Kidney tubule cell (primary cell): ENCODE data around the gene RABL2B.
"Not testable (repeated sequence)": the region's sequence is repeated elsewhere in the genome, so short reads cannot be mapped to it uniquely, and the experiment has no call there.

ENCODE experiments used
- DNase-seq: peaks from one replicate; pipeline ENCODE4 v3.0.0-alpha.2; 2018; ENCODE audit warnings: low spot score

RABL2B gene

DNA sequence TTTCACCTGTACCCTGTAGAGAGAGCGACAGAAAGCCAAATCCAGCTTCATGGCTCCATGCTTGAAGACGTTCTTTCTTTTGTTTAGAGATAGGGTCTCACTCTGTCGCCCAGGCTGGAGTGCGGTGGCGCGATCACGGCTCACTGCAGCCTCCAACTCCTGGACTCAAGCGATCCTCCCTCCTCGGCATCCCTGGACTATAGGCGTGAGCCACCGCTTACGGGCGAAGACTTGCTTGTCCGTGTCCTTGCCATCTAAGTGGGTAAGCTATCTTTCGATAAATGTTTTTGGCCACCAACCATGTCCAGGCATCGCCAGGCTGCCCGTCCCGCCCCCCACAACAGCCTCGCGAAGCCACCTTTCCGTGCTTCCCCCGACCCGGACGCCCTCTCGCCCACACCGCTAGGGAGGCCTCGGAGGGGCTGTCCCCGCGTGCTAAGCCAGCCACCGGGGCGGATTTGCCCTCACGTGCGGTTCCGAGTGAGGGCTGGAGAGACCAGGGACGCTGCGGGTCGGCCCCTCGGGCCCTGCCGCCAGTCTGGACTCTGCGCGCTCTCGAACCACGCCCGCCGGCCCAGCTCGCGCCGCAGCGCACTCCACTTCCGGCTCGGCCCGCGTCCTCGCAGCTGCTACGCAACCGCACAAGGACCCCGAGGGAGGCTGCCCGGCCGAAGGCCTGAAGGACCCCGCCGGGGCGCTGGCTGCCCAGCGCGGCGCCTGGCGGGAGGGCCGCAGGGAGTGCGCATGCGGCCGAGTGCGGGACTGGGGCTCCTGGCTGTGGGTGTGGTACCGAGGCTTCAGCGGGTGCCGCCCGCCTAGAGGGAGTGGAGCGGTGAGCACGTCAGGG, at the start of gene RABL2B:
TSS of gene RABL2B (minus strand) at position 604 of the 847 bp plus-strand sequence. CDS start 1,342 bp downstream, outside the sequence.
- DNase-seq: peak; percentile 91

DNA sequence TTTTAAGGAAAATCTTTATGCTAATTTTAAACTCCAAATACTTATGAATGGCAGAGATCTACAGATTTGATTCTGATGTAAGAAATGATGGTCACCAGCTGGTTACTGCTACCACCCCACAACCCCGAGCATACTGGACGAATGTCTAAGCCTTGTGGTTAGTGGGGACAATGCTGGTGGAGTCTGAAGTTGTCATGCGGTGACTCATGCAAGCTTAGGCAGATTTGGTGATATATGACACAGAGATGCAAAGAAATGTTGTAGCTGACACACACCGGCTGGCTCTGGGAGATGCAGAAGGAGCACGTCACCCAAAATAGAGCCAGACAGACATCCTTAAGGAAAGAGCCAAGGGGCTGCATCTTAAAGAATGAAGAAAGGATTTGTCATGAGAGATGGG, 3.5 kb upstream of the RABL2B start:
- not testable (repeated sequence) for DNase-seq

DNA sequence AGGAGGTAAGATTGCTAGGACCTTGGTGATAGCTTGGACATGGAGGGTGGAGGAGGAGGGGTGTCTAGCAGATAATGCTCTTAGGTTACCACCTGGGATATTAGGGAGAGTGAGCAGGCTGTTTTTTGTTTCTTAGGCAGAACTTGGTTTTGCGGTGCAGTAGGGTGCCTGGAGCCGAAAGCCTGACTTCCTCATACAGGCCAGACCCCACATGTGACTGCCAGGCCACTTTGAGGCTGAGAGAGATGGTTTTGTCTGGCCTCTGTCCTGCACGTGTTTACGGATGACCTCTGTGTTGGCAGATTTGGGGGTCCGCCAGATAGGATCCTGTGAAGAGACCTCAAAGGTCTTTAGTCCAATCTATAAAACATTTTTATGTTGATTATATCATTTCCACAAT, 1.9 kb upstream of the RABL2B start:
- DNase-seq: not testable (repeated sequence)

DNA sequence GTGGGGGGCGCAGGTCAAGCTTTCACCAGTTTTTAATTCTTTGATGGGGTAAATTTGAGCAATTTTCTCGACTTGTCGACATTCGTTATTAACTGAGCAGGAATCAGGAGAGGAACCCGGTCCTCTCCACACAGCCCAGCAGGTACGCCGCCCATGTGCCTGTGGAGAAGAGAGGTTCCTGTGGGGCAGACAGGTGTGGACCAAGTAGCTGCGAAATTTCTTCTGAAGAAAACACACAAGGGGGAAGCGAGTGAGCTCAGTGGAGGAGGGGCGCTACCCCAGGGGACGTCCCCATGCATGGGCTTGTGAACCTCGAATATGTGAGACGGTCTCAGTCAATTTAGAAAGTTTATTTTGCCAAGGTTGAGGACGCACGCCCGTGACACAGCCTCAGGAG, 442 bp upstream of the RABL2B start:
- not testable (repeated sequence) for DNase-seq

DNA sequence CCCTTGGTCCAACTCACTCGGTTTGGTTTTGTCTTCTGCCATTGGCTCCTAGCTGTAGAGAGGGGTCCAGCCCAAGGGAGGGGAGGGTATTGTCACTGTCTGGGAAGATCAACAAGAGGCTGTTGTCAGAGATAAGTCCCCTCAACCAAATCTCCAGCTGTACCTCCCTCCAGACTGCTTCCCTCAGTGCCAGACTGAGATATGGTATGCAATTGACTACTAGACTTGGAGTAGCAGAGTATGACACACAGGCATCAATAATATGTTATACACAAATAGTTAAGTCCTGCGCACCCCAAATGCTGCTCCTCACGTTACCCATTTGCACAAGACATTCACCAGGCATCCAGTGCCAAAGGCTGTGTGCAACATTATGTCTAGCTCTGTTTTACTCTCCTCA, 1.2 kb downstream of the RABL2B start:
- not testable (repeated sequence) for DNase-seq

DNA sequence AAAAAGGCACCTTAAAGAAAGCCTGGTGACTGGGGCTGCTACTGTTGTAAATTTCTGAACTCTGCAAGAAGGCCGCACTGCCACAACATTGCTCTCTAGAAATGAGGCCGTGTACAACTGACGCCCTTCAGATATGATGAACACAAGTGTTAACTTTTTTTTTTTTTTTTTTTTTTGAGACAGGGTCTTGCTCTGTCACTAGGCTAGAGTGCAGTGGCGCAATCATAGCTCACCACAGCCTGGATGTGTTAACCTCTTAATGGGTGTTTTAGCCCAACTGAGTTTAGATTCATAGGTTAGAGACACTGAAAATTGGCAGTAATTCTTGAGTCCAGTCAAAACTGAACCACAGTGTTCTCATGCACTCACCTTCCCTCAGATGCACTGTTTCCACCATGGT, 3.2 kb downstream of the RABL2B start:
- not testable (repeated sequence) for DNase-seq

DNA sequence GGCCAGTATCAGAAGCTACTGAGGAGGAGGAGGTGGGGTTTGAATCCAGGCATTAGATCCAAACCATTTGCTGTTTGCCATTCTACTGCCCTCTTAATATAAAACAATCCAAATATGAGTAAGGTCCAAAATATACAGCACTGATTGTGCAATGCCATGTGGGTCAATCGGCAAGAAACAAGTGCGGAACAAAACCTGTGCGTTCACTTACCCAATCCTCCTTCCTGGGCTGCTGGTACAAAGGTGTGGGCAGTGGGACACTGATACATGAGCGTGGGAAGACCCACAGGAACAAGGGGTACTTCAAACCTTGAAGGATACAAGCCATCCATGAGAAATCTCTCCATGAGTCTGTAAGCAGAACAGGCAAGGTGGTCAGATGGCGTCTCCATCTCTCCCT, 5.8 kb downstream of the RABL2B start:
- not testable (repeated sequence) for DNase-seq

DNA sequence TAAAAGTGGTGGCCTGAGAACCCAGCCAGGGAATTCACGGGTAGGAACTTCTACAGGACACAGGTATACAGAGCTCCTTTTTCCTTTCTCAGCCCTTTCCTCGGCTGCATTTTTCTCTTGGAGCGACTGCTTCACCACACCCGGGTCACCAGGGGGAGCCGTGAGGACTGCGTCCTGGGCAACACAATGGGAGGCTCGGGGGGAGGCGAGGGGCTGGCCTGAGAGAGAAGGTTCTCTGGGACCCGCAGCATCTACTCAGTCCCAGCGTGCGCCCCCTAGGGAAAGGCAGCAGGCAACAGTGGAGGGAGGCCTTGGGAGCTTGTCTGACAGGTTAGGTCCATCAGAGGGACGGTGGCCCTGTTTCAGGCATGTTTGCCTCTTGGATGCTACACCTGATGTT, 8.3 kb downstream of the RABL2B start:
- DNase-seq: peak; percentile 43

DNA sequence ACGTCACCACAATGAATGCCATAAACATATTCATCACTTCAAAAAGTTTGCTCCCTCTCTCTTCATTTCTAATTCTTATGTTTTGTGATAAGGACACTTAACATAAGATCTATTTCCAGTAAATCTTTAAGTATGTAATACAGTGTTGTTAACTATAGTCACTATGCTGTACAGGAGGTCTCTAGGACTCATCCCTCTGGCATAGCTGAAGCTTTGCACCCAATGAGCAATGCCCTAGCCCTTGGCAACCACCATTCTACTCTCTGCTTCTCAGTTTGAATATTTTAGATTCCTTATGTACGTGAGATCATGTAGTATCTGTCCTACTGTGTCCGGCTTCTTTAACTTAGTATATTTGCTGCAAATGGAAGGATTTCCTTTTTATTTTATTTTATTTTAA, 19.1 kb downstream of the RABL2B start:
- not testable (repeated sequence) for DNase-seq

DNA sequence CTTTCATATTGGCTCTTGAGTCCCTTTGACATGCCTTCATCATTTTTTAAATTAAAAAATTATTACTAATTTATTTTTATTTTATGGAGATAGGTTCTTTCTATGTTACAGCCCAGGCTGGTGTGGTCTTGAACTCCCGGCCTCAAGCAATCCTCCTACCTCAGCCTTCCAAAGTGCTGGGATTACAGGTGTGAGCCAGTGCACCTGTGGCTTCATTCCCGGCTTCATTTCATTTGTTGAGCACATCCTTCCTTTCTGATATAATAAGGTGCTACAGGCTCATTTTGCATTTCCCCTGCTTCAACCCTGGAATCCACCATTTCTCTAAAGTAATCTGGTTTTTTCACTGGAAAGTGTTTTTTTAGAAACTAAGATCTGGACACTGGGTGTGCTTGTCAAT, 21.6 kb downstream of the RABL2B start:
- not testable (repeated sequence) for DNase-seq

DNA sequence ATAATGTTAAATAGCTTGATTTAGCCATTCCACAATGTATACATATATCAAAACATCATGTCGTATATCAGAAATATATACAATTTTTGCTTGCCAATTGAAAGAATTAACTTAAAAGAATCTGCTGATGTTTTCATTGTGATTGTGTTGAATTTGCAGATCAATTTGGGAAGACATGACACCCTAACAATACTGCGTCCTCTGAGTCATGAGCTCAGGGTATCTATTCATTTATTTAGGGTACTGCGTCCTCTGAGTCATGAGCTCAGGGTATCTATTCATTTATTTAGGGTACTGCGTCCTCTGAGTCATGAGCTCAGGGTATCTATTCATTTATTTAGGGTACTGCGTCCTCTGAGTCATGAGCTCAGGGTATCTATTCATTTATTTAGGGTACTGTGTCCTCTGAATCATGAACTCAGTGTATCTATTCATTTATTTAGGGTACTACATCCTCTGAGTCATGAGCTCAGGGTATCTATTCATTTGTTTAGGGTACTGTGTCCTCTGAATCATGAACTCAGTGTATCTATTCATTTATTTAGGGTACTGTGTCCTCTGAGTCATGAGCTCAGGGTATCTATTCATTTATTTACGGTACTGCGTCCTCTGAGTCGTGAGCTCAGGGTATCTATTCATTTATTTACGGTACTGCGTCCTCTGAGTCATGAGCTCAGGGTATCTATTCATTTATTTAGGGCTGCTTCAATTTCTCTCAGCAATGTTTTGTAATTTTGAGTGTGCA, 23.7 kb downstream of the RABL2B start:
- DNase-seq: peak; percentile 10

DNA sequence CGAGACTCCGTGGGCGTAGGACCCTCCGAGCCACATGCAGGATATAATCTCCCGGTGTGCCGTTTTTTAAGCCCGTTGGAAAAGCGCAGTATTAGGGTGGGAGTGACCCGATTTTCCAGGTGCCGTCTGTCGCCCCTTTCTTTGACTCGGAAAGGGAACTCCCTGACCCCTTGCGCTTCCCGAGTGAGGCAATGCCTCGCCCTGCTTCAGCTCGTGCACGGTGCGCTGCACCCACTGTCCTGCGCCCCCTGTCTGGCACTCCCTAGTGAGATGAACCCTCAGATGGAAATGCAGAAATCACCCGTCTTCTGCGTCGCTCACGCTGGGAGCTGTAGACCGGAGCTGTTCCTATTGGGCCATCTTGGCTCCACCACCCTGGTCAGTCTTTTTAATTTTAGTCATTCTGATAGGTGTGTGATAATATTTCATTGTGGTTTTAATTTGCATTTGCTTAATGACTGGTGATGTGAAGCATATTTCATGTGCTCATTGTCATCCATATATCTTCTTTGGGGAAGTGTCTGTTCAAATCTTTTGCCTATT, 26.4 kb downstream of the RABL2B start:
- DNase-seq: not testable (repeated sequence)

DNA sequence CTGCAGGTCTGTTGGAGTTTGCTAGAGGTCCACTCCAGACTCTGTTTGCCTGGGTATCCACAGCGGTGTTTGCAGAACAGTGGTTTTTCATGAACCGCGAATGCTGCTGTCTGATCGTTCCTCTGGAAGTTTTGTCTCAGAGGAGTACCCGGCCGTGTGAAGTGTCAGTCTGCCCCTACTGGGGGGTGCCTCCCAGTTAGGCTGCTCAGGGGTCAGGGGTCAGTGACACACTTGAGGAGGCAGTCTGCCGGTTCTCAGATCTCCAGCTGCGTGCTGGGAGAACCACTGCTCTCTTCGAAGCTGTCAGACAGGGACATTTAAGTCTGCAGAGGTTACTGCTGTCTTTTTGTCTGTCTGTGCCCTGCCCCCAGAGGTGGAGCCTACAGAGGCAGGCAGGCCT, 27.0 kb downstream of the RABL2B start:
- not testable (repeated sequence) for DNase-seq

DNA sequence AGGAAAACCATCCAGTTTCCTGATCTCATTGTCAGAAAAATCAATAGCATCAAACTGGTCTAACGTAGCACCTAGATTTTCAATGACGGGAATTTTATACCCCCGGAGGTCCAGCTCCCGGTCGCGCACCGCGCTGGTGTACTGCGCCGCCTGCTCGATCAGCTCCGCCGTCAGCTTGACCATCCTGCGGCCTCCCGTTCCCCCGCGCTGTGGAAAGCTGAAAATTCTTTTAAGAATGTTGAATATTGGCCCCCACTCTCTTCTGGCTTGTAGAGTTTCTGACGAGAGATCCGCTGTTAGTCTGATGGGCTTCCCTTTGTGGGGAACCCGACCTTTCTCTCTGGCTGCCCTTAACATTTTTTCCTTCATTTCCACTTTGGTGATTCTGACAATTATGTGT, 28.2 kb downstream of the RABL2B start:
- DNase-seq: not testable (repeated sequence)

DNA sequence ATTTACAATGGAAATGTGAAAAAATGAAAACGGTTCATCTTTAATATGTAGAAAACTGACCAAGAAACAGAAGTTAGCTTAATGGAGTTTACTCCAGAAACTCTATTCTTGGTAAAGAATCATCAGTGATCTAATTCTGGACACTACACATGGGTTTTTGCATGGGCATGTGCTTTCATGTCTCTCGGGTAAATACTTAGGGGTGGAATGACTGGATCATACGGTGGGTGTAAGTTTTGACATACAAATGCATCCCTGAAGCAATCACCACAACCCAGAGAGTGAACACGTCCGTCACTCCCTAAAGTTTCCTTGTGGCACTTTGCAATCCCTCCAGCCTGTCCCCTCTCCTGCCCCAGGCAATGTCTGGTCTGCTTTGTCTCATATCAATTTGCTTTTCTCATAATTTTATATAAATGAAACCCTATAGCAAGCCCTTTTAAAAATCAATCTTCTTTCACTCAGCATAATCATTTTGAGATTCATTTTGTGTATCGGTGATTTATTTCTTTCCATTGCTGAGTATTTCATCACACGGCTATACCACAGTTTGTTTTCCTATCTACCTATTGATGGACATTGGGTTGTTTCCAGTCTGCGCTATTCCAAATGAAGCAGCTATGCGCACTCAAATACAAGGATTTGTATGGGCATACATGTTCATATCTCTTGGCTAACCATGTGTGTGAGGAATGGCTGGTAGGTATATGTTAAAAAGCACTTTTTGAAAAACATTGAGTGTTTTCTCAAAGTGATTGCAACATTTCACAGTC, 33.9 kb downstream of the RABL2B start:
- DNase-seq: not testable (repeated sequence)

DNA sequence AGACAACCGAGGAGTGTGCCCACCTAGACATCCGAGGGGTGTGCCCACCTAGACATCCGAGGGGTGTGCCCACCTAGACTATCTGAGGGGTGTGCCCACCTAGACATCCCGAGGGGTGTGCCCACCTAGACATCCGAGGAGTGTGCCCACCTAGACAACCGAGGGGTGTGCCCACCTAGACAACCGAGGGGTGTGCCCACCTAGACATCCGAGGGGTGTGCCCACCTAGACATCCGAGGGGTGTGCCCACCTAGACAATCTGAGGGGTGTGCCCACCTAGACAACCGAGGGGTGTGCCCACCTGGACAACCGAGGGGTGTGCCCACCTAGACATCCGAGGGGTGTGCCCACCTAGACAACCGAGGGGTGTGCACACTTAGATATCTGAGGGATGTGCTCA, 34.8 kb downstream of the RABL2B start:
- not testable (repeated sequence) for DNase-seq

DNA sequence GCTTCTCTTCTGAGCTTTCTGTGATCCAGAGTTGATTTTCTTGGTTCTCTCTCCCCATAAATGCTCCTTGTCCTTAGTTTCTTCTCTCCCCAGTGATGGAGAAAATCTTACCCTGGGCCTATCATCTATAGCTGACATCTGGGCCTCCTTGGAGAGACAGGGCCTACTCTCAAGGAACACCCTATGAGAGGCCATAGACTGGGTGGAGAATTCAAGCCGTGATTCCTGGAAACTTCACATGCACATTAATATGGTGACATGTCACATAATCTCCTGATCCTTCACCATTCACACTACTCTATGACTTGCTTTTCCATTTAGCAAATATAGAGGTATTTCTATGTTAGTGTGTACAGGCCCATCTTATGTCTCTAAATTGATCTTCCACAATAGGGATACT, 35.9 kb downstream of the RABL2B start:
- DNase-seq: not testable (repeated sequence)

DNA sequence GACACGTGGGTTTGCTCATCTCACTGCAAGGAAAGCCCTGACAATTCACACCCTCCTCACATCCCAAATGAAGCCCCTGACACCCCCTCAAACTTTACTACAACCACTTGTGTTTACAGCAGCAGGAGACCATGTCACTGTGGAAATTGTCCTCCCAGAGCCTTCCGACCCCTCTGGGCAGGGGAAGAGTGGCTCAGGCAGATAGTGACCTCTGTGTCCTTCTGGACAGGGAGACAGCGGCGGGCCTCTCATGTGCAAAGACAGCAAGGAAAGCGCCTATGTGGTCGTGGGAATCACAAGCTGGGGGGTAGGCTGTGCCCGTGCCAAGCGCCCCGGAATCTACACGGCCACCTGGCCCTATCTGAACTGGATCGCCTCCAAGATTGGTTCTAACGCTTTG, 39.0 kb downstream of the RABL2B start:
- DNase-seq: not testable (repeated sequence)

DNA sequence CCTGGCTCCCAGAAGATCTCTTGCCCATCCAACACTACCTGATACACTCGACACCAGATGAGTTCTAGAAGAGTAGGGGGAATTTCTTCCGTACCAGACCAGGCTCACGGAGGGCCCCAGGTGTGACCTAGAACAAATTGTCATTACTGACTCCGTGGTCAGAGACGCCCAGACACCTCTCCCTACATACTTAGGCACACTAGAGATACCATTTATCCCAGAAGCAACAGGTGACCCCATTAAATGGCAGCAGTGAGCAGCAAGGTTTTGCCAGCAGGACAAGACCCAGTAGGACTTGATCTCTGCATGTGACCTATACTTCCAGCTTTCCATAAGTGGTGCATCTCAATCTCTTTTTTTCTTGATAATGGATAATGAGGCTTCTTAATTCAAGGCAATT, 42.7 kb downstream of the RABL2B start:
- not testable (repeated sequence) for DNase-seq

DNA sequence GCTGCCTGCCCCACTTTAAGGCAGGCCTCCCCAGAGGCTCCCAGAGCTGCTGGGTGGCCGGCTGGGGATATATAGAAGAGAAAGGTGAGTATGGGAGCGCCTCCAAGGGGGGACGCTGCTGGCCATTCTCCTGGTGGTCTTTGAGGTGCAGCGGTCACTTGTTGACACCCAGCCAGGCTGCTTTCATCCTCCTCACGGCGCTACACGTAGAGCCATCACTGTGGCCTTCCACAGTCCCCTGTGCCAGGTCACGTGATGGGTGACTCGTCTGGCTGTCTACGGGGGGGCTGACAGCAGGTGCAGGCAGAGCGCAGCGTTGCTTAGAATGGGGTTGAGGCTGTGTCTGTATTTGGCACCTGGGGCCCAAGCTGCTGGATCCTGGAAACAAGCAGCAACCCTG, 43.5 kb downstream of the RABL2B start:
- DNase-seq: no peak

DNA sequence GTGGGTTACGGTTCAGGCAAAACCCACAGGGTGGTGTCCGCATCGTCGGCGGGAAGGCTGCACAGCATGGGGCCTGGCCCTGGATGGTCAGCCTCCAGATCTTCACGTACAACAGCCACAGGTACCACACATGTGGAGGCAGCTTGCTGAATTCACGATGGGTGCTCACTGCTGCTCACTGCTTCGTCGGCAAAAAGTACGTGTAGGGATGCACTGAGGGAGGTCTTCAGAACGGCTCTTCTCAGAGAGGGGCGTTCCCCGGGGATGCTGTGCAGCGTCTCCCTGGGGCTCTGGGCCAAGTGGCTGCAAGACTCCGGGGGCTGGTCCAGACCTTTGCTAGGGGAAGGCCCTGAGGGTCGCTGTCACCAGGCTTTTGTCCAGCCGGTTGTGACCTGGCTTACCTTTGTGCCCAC, 44.2 kb downstream of the RABL2B start:
- no peak for DNase-seq

DNA sequence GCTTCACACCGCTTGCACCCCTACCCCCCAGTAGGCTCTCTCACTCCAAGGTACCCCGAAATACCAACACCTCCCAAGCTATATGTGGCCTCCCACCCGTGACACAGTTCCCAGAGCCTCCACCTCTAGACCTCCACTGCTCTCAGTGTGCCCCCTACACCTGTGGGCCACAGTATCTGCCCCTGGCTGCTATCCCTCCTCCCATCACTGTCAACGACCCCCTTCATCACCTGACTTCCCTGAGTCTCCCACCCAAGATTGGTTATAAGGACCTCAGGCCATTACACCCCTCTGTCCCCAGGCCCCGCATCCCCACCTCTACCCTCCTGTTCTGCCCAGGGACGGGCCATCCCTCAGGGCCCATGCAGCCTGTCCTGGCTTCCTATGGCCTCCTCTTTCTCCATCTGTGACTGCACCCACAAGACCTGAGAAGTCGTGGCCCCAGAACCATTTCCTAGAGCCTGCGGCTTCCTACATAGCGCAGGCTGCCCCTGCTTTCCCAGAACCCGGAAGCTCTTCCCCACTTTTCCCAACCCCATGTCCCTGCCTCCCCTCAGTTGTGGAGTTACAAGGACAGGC, 44.7 kb downstream of the RABL2B start:
- no peak for DNase-seq
